PC-3 (cell line): ENCODE measurements around the gene CD28. TPM values are rescaled to one million over a fixed set of nuclear protein-coding genes. Genes with fewer than 3 reads are reported as not detected.

Experiments
- ATAC-seq: fragments of 200-7000 bp; cut with Tn5 transposase; 2 replicates; pipeline ENCODE4 v1.9.1; 2020; ENCODE audit warnings: mild to moderate bottlenecking, moderate library complexity
- BruUV-seq: library from RNA; stranded (reverse); fragments of 400-500 nt; replicated peaks from 2 replicates; lab custom pipeline; 2021; lab: Mats Ljungman, UMichigan
- CTCF ChIA-PET: fragments of 300-600 bp; sonication (Branson Sonifier 250); formaldehyde crosslinking; loops from one replicate; lab custom pipeline; 2022; ENCODE audit warnings: antibody characterized with exemption; lab: Charles Lee
- POLR2A ChIA-PET: fragments of 300-600 bp; sonication (Branson Sonifier 250); formaldehyde crosslinking; loops from one replicate; lab custom pipeline; 2022; ENCODE audit warnings: antibody characterized with exemption; ENCODE audit not compliant: unreplicated experiment; lab: Charles Lee
- DNase-seq: peaks from one replicate; pipeline ENCODE4 v3.0.0-alpha.2; 2015
- H2AFZ ChIP-seq: fragments of 300-600 bp; sonication (generic); 2 replicates; pipeline ENCODE4 v1.6.0; 2016; ENCODE audit warnings: antibody characterized with exemption, low read length
- H3F3A ChIP-seq: fragments of 300-600 bp; sonication (generic); one replicate; pipeline ENCODE4 v1.6.0; 2017; ENCODE audit warnings: antibody characterized with exemption, low read length, control low read depth, mild to moderate bottlenecking; ENCODE audit not compliant: unreplicated experiment
- H3K27ac ChIP-seq: fragments of 300-600 bp; sonication (generic); 2 replicates; pipeline ENCODE4 v1.5.1; 2016; ENCODE audit warnings: mild to moderate bottlenecking, low read length
- H3K27me3 ChIP-seq: fragments of 300-600 bp; sonication (generic); 2 replicates; pipeline ENCODE4 v1.6.1; 2016; ENCODE audit warnings: low read length, mixed read lengths
- H3K36me3 ChIP-seq: fragments of 300-600 bp; sonication (generic); 2 replicates; pipeline ENCODE4 v1.6.1; 2016; ENCODE audit warnings: low read depth, mixed run types, low read length, mixed read lengths
- H3K4me1 ChIP-seq: fragments of 300-600 bp; sonication (generic); 2 replicates; pipeline ENCODE4 v1.5.1; 2016; ENCODE audit warnings: low read length; ENCODE audit not compliant: insufficient read depth
- H3K4me2 ChIP-seq: fragments of 300-600 bp; sonication (generic); 2 replicates; pipeline ENCODE4 v1.6.0; 2016; ENCODE audit warnings: low read length
- H3K4me3 ChIP-seq: fragments of 300-600 bp; sonication (generic); 2 replicates; pipeline ENCODE4 v1.5.1; 2016; ENCODE audit warnings: mild to moderate bottlenecking, low read length, mixed read lengths
- H3K79me2 ChIP-seq: fragments of 300-600 bp; sonication (generic); 2 replicates; pipeline ENCODE4 v1.6.1; 2017; ENCODE audit warnings: low read length, mixed read lengths
- H3K9ac ChIP-seq: fragments of 300-600 bp; sonication (generic); 2 replicates; pipeline ENCODE4 v1.6.0; 2016; ENCODE audit warnings: mild to moderate bottlenecking, low read length
- H3K9me2 ChIP-seq: fragments of 300-600 bp; sonication (generic); replicated peaks from 2 replicates; pipeline ENCODE4 v1.6.1; 2016; ENCODE audit warnings: mixed run types, low read length, mixed read lengths
- H3K9me3 ChIP-seq: fragments of 300-600 bp; sonication (generic); 2 replicates; pipeline ENCODE4 v1.6.1; 2016; ENCODE audit warnings: low read length, mixed read lengths
- H4K20me1 ChIP-seq: fragments of 300-600 bp; sonication (generic); 2 replicates; pipeline ENCODE4 v1.6.1; 2016; ENCODE audit warnings: low read length, mixed read lengths
- CTCF ChIP-seq: fragments of 300-600 bp; sonication (generic); conservative IDR thresholded peaks from 2 replicates; pipeline ENCODE4 v1.5.1; 2017; ENCODE audit warnings: antibody characterized with exemption, low read depth, mild to moderate bottlenecking, low read length
- EZH2 ChIP-seq: fragments of 300-600 bp; sonication (generic); IDR thresholded peaks from one replicate; pipeline ENCODE4 v1.6.1; 2017; ENCODE audit warnings: antibody characterized with exemption, mild to moderate bottlenecking, low read length; ENCODE audit not compliant: unreplicated experiment
- EZH2phosphoT487 ChIP-seq: fragments of 300-600 bp; sonication (generic); IDR thresholded peaks from 2 replicates; pipeline ENCODE4 v1.6.1; 2018; ENCODE audit warnings: mild to moderate bottlenecking, antibody characterized with exemption, low read length, borderline replicate concordance
- intact Hi-C: fragments of 100-400 bp; cut with micrococcal nuclease; formaldehyde crosslinking; loops from 2 replicates; pipeline ENCODE4 v1.9.0; 2023
- total RNA-seq: library from RNA; depleted of rRNA; stranded (reverse); fragments of >200 nt; gene quantifications from 2 replicates; pipeline ENCODE4 v1.2.3, GENCODE V29; 2014

The CD28 gene
- total RNA-seq, 1 experiment from 2014 or later: not detected

DNA sequence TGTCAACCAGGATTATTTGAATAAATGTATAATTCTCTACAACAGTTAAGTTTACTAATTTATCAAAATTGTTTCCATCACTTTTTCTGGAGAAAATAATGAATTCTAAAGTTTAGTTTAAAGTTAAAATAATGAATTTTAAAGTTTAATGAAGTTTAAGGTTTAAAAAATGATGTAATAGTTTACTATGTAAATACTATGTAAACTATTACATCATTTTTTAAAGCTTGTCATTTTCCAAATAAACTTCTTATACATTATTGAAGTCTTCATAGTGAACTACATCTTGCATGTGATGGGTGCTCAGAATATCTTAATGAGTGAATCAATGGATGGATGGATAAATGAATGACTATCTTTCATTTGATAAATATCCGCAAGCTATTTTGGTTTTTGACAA lies 38.8 kb downstream of the CD28 start:
- H3K36me3 ChIP-seq: no peaks in the 10 kb centered on the region
- H3K79me2 ChIP-seq: no peaks in the 10 kb centered on the region
- ATAC-seq (no peak), DNase-seq (no peak)
- ChIA-PET POLR2A (no interaction called here), CTCF (no interaction called here)
- H3K27ac ChIP-seq: no peak overlapping the region
- H3K9me3 ChIP-seq: no peaks in the 10 kb centered on the region
- H3K4me1 ChIP-seq: peaks cover 13% of the 10 kb centered on the region
- H4K20me1 ChIP-seq: no peaks in the 10 kb centered on the region
- H3K9ac ChIP-seq: no peak overlapping the region
- no peaks in the 10 kb centered on the region for H3F3A ChIP-seq
- no TSS peak for BruUV-seq
- H2AFZ ChIP-seq: no peak overlapping the region
- no peak overlapping the region for H3K4me3 ChIP-seq
- intact Hi-C loops: no loop called here
- no peak for TF ChIP-seq EZH2phosphoT487
- TF ChIP-seq EZH2: no peak
- TF ChIP-seq CTCF: no peak
- H3K27me3 ChIP-seq: no peaks in the 10 kb centered on the region
- H3K4me2 ChIP-seq: no peak overlapping the region
- H3K9me2 ChIP-seq: no peaks in the 10 kb centered on the region

GRCh38 chr2:203748331-203749126 lies 42.1 kb downstream of the CD28 start:
- Histone ChIP-seq H3K9me2 (no peaks in the 10 kb centered on the region), H2AFZ (no peak overlapping the region), H3K27me3 (no peaks in the 10 kb centered on the region), H3K9ac (no peak overlapping the region), H3K9me3 (no peaks in the 10 kb centered on the region), H3K4me3 (no peak overlapping the region), H4K20me1 (no peaks in the 10 kb centered on the region), H3K4me1 (peaks cover 10% of the 10 kb centered on the region), H3F3A (no peaks in the 10 kb centered on the region), H3K4me2 (no peak overlapping the region), H3K27ac (no peak overlapping the region), H3K36me3 (no peaks in the 10 kb centered on the region), H3K79me2 (no peaks in the 10 kb centered on the region)
- DNase-seq (no peak), ATAC-seq (no peak)
- ChIA-PET POLR2A (no interaction called here), CTCF (no interaction called here)
- no peak for TF ChIP-seq EZH2phosphoT487
- no peak for TF ChIP-seq EZH2
- TF ChIP-seq CTCF: no peak
- intact Hi-C loops: no loop called here
- BruUV-seq: no TSS peak

GRCh38 chr2:203750346-203751068 lies 44.1 kb downstream of the CD28 start:
- BruUV-seq: no TSS peak
- Histone ChIP-seq H3K27ac (no peak overlapping the region), H3K4me1 (no peaks in the 10 kb centered on the region), H3K9me2 (no peaks in the 10 kb centered on the region), H3F3A (no peaks in the 10 kb centered on the region), H3K4me2 (no peak overlapping the region), H3K4me3 (no peak overlapping the region), H2AFZ (no peak overlapping the region), H4K20me1 (no peaks in the 10 kb centered on the region), H3K9me3 (peaks cover 7% of the 10 kb centered on the region; the same call in 1 of the 2 replicates), H3K36me3 (no peaks in the 10 kb centered on the region), H3K79me2 (no peaks in the 10 kb centered on the region), H3K9ac (no peak overlapping the region), H3K27me3 (no peaks in the 10 kb centered on the region)
- intact Hi-C loops: loop anchor here (10.0 kb wide), 1 partner anchor 154 kb away; no protein-coding TSS in a partner anchor
- CTCF ChIA-PET: no interaction called here
- ATAC-seq (no peak), DNase-seq (no peak)
- TF ChIP-seq EZH2phosphoT487: no peak
- no peak for TF ChIP-seq EZH2
- TF ChIP-seq CTCF: no peak
- POLR2A ChIA-PET: no interaction called here
